Stimulated activated CD4-positive, alpha-beta T cell treated with anti-CD3 and anti-CD28 coated beads, Interleukin-1b, Interleukin-23, amount 100 ng/mL, for 1 hour (primary cell): ENCODE measurements around the gene MICU1.
"Not testable (repeated sequence)": the region's sequence is repeated elsewhere in the genome, so short reads cannot be mapped to it uniquely, and the experiment has no call there.

Experiments
- DNase-seq, 2 donors: peaks; one replicate each; pipeline ENCODE4 v3.0.0-alpha.2; 2020; ENCODE audit warnings: low read depth in 2 of 2

Gene MICU1

GRCh38 chr10:72346117-72346516 lies 279.8 kb downstream of the MICU1 start:
- DNase-seq = not testable (repeated sequence)

GRCh38 chr10:72344932-72345331 lies 280.9 kb downstream of the MICU1 start:
- DNase-seq = no peak

DNA sequence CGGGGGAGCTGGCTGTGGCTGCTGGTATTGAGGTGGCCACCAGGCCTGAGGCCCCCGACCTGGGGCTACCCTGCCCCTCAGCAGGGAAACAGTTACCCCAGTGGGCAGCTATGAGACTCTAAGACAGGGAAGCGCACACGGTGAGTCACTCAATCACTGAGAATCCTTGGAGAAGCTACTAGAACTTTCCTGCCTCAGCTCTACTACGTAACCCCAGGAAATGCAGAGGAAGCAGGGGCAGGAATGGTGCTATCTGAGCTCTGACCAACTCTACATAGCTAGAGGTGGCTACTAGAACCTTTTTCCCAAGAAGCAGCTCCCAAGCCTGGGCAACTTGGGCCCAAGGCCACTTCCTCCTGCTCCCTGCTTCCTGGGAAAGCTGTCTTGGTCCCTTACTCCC lies 283.0 kb downstream of the MICU1 start:
- DNase-seq = no peak

DNA sequence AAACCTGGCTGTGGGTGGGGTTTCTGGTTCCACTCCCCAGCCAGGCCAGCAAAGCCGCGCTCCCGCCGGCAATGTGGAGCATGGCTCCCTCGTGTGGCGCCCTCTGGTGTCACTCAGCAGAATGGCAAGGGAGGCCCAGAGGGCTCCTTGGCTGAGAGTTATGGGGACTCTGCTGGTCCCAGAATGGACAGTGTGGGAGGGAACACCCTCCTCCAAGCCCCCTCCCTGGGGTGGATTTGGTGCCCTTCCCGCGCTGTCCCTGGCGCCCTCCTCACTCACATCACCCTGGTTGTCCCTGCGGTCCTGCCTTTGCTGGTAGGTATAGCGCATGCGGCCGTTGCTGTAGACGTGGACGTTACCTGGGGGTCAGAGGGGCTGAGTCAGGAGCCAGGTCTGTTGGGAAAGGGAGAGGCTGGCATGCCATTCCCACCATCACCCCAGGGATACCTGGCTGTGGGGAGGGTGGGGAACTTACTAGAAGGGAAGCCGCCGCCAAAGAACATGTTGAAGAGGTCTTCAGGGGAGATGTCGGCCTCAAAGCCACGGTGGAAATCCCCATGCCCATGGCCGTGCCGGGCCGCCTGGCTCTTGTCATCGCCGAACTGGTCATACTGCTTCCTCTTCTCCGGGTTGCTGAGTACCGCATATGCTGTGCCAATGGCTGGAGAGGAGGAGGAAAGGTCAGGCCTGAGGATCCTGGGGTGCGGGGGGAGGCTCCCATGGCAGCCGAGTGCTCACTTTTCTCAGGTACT lies 285.2 kb downstream of the MICU1 start:
- peak in 1 of 2 donors; percentile 59 for DNase-seq

DNA sequence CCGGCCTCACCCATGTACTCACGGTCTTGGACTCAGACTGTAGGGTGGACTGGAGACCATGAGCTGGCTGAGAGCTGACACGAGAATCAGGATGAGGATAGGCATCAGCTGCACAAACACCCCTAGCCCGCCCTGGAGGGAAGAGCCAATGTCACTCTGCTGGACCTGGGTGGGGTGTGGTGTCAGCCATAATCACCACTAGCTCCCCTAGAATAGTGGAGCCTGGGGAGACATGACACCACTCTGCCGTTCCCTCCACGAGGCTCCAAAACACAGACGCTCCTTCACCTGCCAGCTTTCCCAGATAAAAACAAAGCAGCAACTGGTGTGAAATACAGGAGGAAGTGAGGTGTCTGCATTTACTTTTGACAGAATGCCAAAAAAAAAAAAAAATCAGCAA lies 287.7 kb downstream of the MICU1 start:
- DNase-seq = no peak

- no peak for DNase-seq
Measured at GRCh38 chr10:72337722-72338121, 288.2 kb downstream of the MICU1 start.

GRCh38 chr10:72337039-72337629 lies 288.7 kb downstream of the MICU1 start:
- DNase-seq = peak in 1 of 2 donors; percentile 51

GRCh38 chr10:72336259-72337038 lies 289.4 kb downstream of the MICU1 start:
- no peak for DNase-seq

GRCh38 chr10:72335394-72336258 lies 290.3 kb downstream of the MICU1 start:
- no peak for DNase-seq

DNA sequence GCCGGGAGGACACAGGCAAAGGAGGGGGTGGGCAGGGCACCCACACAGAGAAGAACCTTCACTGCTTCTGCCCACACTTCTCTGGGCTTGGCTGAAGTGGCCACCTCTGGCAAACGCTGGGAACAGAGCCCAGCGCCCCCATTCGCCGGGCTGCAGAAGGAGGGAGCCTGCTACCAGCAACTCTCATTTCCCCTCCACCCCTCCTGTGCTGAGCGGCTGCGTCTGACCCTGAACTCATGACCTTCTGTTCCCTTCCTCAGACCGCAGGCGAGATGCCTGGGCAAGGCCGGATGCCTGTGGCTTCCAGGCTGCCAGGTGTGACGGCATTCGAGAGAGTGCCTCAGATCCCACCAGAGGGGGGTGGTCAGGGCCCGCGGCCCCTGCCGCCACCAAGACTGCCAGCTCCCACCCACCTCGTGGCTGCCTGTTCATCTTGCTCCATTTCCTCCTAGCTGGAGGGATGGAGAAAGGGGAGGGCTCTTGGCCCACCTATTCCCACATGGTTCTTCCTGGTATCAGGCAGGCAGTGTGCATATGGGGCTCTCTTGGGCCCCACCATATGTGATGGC lies 291.0 kb downstream of the MICU1 start:
- DNase-seq = no peak

DNA sequence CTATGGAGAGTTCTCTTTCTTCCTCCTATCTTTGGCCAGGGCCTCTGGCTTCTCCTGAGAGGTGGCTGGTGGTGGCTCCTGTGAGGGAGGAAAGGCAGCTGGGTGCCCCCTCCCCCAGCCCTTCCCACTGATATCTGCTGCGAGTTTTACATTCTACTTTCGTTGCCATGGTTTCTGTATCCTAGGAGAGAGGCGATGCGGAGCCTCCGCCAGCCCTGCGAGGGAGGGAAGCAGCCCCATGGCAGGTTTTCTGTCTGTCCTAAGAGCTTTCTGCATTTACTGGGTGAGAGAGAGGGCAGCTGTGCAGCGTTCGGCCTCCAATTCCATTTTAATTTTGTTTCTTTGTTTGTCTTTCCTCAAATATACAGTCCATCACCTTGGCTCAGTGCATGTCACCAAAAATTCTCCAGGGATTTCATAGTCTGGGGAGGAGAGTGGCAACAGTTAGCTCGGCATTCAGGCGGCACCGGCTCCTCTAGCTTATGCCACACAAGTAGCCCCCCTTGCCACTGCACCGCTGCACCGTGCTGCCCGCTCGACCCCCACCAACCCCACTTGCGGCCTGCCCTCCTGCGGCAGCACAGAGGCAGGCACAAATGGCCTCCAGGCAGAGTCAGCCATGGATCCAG lies 291.6 kb downstream of the MICU1 start:
- DNase-seq = no peak

- DNase-seq = no peak
Measured at GRCh38 chr10:72333112-72334015, 292.5 kb downstream of the MICU1 start.

GRCh38 chr10:72332423-72333111 lies 293.3 kb downstream of the MICU1 start:
- DNase-seq = no peak

DNA sequence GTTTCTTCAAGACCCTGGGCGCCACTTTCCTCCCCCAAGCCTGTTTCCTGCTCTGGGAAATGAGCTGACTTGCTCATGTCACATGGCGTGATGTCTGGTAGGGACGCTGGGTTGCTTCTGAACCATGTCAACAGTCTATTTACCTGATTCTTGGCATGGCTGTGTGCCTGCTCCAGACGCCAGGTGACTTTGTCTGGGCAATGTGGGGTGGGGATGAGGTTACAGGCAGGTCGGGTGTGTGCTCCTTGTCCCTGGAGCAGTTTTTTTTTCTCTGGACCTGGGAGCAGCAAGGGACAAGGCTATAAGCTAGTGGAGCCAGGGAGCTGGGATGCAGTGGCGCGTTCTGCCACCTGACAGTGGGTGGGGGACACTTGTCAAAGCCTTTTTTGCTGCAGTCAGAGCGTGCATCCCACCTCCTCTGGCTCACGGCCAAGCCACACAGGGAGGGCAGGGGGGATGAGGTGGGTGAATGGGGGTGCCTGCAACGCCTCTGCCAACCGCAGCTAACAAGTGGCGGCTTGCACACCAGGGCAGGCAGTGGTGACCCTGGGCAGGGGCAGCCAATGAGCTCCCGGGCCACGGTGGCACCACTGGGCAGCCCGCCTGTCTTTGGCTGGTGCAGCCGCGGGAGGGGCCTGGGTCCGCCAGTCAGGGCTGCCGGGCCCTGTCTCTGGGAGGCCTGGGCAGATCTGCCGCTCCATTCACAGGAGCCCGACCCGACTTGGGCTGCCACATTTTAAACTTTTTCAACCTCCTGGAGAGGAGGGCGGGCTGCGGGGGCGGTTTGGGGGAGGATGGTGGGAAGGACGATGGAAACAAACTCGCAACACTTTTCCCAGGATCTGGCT lies 294.1 kb downstream of the MICU1 start:
- peak in 1 of 2 donors; percentile 62 for DNase-seq

DNA sequence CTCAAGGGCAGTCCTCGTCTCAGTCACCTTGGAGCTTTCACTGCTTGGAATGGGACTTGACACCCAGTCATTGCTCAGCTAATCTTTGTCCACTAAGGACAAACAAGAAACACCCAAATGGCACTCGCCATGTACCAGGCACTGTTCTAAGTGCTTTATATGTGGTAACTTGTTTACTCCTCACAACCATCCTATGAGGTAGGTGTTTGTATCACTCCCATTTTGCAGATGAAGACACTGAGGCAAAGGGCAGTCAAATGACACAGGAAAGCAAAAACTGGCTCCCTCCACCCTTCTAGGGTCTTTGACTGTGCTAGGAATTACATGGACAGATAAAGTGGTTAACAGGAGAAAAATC lies 295.8 kb downstream of the MICU1 start:
- DNase-seq = no peak

DNA sequence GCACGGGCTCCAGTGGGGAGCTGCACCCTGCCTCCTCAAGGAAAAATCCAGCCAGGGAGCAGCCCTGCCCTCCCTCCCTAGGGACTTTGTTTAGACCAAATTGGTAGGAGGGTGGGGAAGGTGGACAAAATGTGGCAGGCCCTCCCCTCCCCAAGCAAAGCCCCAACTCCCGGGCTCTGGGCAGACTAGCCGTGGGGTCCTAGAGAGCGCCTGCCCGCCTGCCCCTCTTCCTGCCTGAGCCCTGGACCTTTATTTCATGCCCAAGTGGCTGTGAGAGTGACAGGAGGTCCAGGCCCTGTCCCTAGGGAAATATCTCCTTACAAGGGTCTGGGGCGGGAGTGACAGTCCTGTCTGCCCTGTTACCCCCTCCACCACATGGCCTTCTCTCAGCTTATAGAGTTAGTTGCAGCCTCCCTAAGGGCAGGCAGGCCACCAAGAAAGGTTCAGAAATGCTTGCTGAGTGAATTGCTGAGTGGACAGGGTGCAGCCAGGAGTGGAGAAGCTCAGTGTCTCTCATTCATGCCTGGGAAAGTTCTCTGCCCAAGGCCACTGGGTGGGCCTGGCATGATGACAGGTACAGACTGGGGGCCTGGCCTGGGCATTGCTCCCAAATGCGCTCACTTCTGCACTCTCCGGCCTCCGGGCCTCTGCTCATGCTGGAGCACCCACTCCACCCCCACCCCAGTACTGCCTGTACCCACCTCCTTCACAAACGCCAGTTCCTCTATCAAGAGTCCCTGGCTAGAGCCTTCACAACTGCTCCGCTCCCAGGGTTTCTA lies 296.4 kb downstream of the MICU1 start:
- DNase-seq = no peak

DNA sequence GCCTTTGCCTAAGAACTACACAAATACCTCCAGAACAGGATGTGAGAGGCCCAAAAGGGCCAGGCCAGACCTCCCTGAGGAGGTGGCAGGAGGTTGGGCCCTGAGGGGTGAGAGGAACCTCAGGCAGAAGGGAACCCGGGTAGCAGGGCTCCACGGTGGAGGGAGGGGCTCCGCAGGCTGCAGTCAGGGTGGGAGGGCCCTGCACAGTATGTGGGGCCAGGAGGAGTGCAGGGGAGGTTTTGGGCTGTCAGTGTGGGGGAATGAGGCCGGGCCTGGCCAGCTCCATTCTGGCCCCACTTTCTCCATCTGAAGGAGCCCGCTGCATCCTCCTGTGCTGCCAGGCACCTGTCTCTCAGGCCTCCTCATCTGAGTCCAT lies 297.1 kb downstream of the MICU1 start:
- DNase-seq = no peak
